Liver (tissue), 9 donors: Measurements from ENCODE around the gene MAPK8. TPM values are rescaled to one million over a fixed set of nuclear protein-coding genes. Genes with fewer than 3 reads are reported as not detected.

Experiments used
- DNase-seq: peaks from one replicate; pipeline ENCODE4 v3.0.0-alpha.2; 2017; ENCODE audit warnings: low spot score
- H3K27ac ChIP-seq, 2 donors: one replicate each; pipeline ENCODE4 v1.7.0; 2013; ENCODE audit warnings: inconsistent platforms in 2 of 2, low read length in 2 of 2, control low read depth in 1 of 2, low read depth in 1 of 2, mild to moderate bottlenecking in 1 of 2
- H3K27me3 ChIP-seq, 4 donors: one replicate each; pipeline versions ENCODE4 v1.6.1 to v1.7.0; 2013; ENCODE audit warnings: low read length in 3 of 4, inconsistent platforms in 1 of 4, mild to moderate bottlenecking in 1 of 4, moderate library complexity in 1 of 4; ENCODE audit not compliant: control insufficient read depth in 4 of 4, insufficient read depth in 4 of 4
- H3K36me3 ChIP-seq, 4 donors: one replicate each; pipeline versions ENCODE4 v1.6.1 to v1.7.0; 2013; ENCODE audit warnings: low read length in 3 of 4, mild to moderate bottlenecking in 3 of 4, low read depth in 1 of 4, moderate library complexity in 1 of 4; ENCODE audit not compliant: control insufficient read depth in 4 of 4, insufficient read depth in 3 of 4
- H3K4me1 ChIP-seq, 4 donors: one replicate each; pipeline versions ENCODE4 v1.6.1 to v1.7.0; 2013; ENCODE audit warnings: low read length in 3 of 4, mild to moderate bottlenecking in 3 of 4, moderate library complexity in 1 of 4; ENCODE audit not compliant: control insufficient read depth in 4 of 4, insufficient read depth in 4 of 4
- H3K4me3 ChIP-seq, 3 donors: one replicate each; pipeline versions ENCODE4 v1.6.1 to v1.7.0; 2013; ENCODE audit warnings: low read length in 3 of 3, control low read depth in 1 of 3, low read depth in 1 of 3, mild to moderate bottlenecking in 1 of 3
- H3K9ac ChIP-seq, 2 donors: one replicate each; pipeline ENCODE4 v1.7.0; 2013; ENCODE audit warnings: low read length in 2 of 2, mild to moderate bottlenecking in 2 of 2, moderate library complexity in 2 of 2, control low read depth in 1 of 2, low read depth in 1 of 2
- H3K9me3 ChIP-seq, 4 donors: one replicate each; pipeline versions ENCODE4 v1.6.1 to v1.7.0; 2013; ENCODE audit warnings: low read length in 3 of 4; ENCODE audit not compliant: control insufficient read depth in 4 of 4
- ATF3 ChIP-seq: IDR thresholded peaks from 2 replicates; pipeline ENCODE4 v1.6.1; 2016; ENCODE audit warnings: antibody characterized with exemption
- EGR1 ChIP-seq, 2 donors: IDR thresholded peaks; 2 replicates each; pipeline ENCODE4 v1.6.1; 2016 to 2018; ENCODE audit warnings: antibody characterized with exemption in 2 of 2, low read depth in 2 of 2
- FOXA1 ChIP-seq: IDR thresholded peaks from 2 replicates; pipeline ENCODE4 v1.6.1; 2016; ENCODE audit warnings: antibody characterized with exemption
- HNF4A ChIP-seq, 2 donors: conservative IDR thresholded peaks; 2 replicates each; pipeline ENCODE4 v1.6.1; 2016; ENCODE audit warnings: antibody characterized with exemption in 2 of 2, mild to moderate bottlenecking in 2 of 2
- HNF4G ChIP-seq: IDR thresholded peaks from 2 replicates; pipeline ENCODE4 v1.6.1; 2016; ENCODE audit warnings: antibody characterized with exemption
- NR2F2 ChIP-seq: IDR thresholded peaks from 2 replicates; pipeline ENCODE4 v1.6.1; 2016; ENCODE audit warnings: antibody characterized with exemption
- RAD21 ChIP-seq, 2 donors: IDR thresholded peaks; 2 replicates each; pipeline ENCODE4 v1.6.1; 2016; ENCODE audit warnings: antibody characterized with exemption in 2 of 2, mild to moderate bottlenecking in 2 of 2
- RXRA ChIP-seq, 2 donors: IDR thresholded peaks; 2 replicates each; pipeline ENCODE4 v1.6.1; 2017 to 2018; ENCODE audit warnings: antibody characterized with exemption in 2 of 2, mild to moderate bottlenecking in 1 of 2
- SP1 ChIP-seq: IDR thresholded peaks from 2 replicates; pipeline ENCODE4 v1.6.1; 2018; ENCODE audit warnings: antibody characterized with exemption, mild to moderate bottlenecking
- TAF1 ChIP-seq: conservative IDR thresholded peaks from 2 replicates; pipeline ENCODE4 v1.6.1; 2016; ENCODE audit warnings: antibody characterized with exemption, mild to moderate bottlenecking
- YY1 ChIP-seq: IDR thresholded peaks from 2 replicates; pipeline ENCODE4 v1.6.1; 2016; ENCODE audit warnings: antibody characterized with exemption, mild to moderate bottlenecking
- WGBS: extraction: QIAGEN DNeasy Blood & Tissue Kit; methylation state at CpG from one replicate; pipeline ENCODE4 v1.1.7; 2013; 5-methylcytosine and 5-hydroxymethylcytosine counted together
- polyA plus RNA-seq, 2 donors: library from polyadenylated mRNA; stranded (reverse) in 1 of 2; unstranded in 1 of 2; fragments of 200-250 nt in 1 of 2; fragments of >200 nt in 1 of 2; fragmentation: Nextera tagmentation in 1 of 2; extraction: Ambion mirVana in 1 of 2; gene quantifications; one replicate each; pipeline versions ENCODE4 v1.2.1 to v1.2.3, GENCODE V29; 2013 to 2015
- total RNA-seq, 2 donors: library from RNA; depleted of rRNA; stranded (reverse); fragments of >200 nt; gene quantifications; one replicate each; pipeline ENCODE4 v1.2.3, GENCODE V29; 2014
- TF ChIP-seq, protein P1 (sequence below): fragments of 150-350 bp; IDR thresholded peaks from 2 replicates; pipeline ENCODE4 v1.5.1; 2017; ENCODE audit warnings: improper control_type of control experiment, low read depth, low read length; ENCODE audit not compliant: missing input control
- TF ChIP-seq, protein P2 (sequence below): IDR thresholded peaks from 2 replicates; pipeline ENCODE4 v1.6.1; 2016; ENCODE audit warnings: antibody characterized with exemption, mild to moderate bottlenecking
- TF ChIP-seq, protein P3 (sequence below): IDR thresholded peaks from 2 replicates; pipeline ENCODE4 v1.6.1; 2016; ENCODE audit warnings: antibody characterized with exemption
- donor health status: healthy.
- donor health status: healthy.
- donor health status: healthy.
- donor health status: healthy.
- donor health status: healthy.

The MAPK8 gene
- total and polyA plus RNA-seq, 4 donors, result 14.9 to 51.6 (median 24.8) TPM

- Histone ChIP-seq H3K4me1 (no peaks in the 10 kb centered on the region), H3K9me3 (no peaks in the 10 kb centered on the region), H3K4me3 (no peak overlapping the region), H3K27ac (no peak overlapping the region), H3K27me3 (no peaks in the 10 kb centered on the region), H3K36me3 (peaks cover 0 to 3% (median under 1%) of the 10 kb centered on the region in 4 donors), H3K9ac (no peak overlapping the region)
- DNase-seq, result no peak
- TF ChIP-seq TAF1, result no peak
- no peak for TF ChIP-seq EGR1 (IDR thresholded peaks at IDR 0.05; ENCODE audit: low read depth in 2 of 2)
- no peak for TF ChIP-seq ATF3
- TF ChIP-seq NR2F2, result no peak
- no peak for TF ChIP-seq FOXA1
- TF ChIP-seq, protein P1, sequence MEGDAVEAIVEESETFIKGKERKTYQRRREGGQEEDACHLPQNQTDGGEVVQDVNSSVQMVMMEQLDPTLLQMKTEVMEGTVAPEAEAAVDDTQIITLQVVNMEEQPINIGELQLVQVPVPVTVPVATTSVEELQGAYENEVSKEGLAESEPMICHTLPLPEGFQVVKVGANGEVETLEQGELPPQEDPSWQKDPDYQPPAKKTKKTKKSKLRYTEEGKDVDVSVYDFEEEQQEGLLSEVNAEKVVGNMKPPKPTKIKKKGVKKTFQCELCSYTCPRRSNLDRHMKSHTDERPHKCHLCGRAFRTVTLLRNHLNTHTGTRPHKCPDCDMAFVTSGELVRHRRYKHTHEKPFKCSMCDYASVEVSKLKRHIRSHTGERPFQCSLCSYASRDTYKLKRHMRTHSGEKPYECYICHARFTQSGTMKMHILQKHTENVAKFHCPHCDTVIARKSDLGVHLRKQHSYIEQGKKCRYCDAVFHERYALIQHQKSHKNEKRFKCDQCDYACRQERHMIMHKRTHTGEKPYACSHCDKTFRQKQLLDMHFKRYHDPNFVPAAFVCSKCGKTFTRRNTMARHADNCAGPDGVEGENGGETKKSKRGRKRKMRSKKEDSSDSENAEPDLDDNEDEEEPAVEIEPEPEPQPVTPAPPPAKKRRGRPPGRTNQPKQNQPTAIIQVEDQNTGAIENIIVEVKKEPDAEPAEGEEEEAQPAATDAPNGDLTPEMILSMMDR, result no peak
- no peak for TF ChIP-seq RXRA (IDR thresholded peaks at IDR 0.05)
- 99% methylated on average over 3 of the region's 3 CpGs for WGBS
These were observed 122.4 kb downstream of the MAPK8 start for GRCh38 chr10:48428896-48429295.

- no peak overlapping the region for H3K9ac ChIP-seq
- H3K4me3 ChIP-seq, result no peak overlapping the region
- no peak overlapping the region for H3K27ac ChIP-seq
- DNase-seq, result no peak
- no peaks in the 10 kb centered on the region for H3K9me3 ChIP-seq
- 99% methylated on average over 1 of the region's 1 CpG for whole genome bisulfite sequencing
- H3K4me1 ChIP-seq, result no peaks in the 10 kb centered on the region
- H3K27me3 ChIP-seq, result no peaks in the 10 kb centered on the region
- TF ChIP-seq HNF4G (no peak), YY1 (no peak), RAD21 (IDR thresholded peaks at IDR 0.05) (no peak), FOXA1 (no peak), SP1 (no peak), HNF4A (conservative IDR thresholded peaks at IDR 0.05) (no peak), TAF1 (no peak)
- TF ChIP-seq, protein P2, sequence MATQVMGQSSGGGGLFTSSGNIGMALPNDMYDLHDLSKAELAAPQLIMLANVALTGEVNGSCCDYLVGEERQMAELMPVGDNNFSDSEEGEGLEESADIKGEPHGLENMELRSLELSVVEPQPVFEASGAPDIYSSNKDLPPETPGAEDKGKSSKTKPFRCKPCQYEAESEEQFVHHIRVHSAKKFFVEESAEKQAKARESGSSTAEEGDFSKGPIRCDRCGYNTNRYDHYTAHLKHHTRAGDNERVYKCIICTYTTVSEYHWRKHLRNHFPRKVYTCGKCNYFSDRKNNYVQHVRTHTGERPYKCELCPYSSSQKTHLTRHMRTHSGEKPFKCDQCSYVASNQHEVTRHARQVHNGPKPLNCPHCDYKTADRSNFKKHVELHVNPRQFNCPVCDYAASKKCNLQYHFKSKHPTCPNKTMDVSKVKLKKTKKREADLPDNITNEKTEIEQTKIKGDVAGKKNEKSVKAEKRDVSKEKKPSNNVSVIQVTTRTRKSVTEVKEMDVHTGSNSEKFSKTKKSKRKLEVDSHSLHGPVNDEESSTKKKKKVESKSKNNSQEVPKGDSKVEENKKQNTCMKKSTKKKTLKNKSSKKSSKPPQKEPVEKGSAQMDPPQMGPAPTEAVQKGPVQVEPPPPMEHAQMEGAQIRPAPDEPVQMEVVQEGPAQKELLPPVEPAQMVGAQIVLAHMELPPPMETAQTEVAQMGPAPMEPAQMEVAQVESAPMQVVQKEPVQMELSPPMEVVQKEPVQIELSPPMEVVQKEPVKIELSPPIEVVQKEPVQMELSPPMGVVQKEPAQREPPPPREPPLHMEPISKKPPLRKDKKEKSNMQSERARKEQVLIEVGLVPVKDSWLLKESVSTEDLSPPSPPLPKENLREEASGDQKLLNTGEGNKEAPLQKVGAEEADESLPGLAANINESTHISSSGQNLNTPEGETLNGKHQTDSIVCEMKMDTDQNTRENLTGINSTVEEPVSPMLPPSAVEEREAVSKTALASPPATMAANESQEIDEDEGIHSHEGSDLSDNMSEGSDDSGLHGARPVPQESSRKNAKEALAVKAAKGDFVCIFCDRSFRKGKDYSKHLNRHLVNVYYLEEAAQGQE, result no peak
- TF ChIP-seq, protein P1, result no peak
- TF ChIP-seq, protein P3, sequence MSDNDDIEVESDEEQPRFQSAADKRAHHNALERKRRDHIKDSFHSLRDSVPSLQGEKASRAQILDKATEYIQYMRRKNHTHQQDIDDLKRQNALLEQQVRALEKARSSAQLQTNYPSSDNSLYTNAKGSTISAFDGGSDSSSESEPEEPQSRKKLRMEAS, result no peak
- H3K36me3 ChIP-seq, result peaks cover 0 to 3% (median under 1%) of the 10 kb centered on the region in 4 donors
These were observed 122.8 kb downstream of the MAPK8 start for GRCh38 chr10:48429309-48429708.
